ENCODE results near the gene CASZ1. TPM values are rescaled to one million over a fixed set of nuclear protein-coding genes. Genes with fewer than 3 reads are reported as not detected.

The CASZ1 gene
- total RNA-seq, 1 donor from 2014 or later, result 58.2 TPM

GRCh38 chr1:10686404-10687040 is 109.9 kb downstream of the CASZ1 start:
- intact Hi-C loops (cut with DNase I), result no loop called here
- DNase-seq (ENCODE audit: missing footprints) (no peak), ATAC-seq (no peak)

DNA sequence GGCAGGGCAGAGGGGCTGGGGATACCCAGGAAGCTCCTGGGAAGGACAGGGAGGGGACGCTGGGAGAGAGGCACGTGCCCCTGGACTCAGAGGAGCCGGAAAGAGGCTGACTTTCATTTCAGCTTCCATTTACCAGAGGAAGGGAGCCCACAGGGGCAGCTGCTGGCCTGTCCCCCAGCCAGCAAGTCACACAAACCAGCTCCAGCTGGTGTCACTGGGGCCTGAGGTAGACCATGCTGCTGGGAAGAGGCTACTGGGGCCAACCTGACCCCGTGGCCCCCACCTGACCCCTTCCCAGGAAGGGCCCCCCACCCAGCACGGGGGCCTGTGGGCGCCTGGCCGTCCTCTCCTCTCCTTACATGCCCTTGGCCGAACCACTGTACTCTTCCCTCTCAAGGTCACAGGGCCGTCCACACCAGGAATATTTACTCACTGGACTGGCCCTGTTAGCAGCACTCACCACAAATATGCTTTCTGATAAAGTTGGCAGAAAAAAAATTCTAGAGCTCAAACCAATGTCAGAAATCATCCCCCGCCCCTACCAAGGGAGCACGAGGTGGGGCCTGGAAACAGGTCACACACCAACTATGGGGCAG is 110.5 kb downstream of the CASZ1 start:
- intact Hi-C loops (cut with DNase I), result no loop called here
- DNase-seq (ENCODE audit: missing footprints), result no peak
- peak; percentile 66 for ATAC-seq

- ATAC-seq (no peak), DNase-seq (ENCODE audit: missing footprints) (no peak)
- intact Hi-C loops (cut with DNase I), result no loop called here
Measured at GRCh38 chr1:10685196-10685807, 111.1 kb downstream of the CASZ1 start.

- no peak for DNase-seq (ENCODE audit: missing footprints)
- no peak for ATAC-seq
- intact Hi-C loops (cut with DNase I), result loop anchor here (5.0 kb wide), 1 partner anchor 38 kb away; no protein-coding TSS in a partner anchor
Measured at GRCh38 chr1:10684221-10684620, 112.2 kb downstream of the CASZ1 start.

- ATAC-seq (no peak), DNase-seq (ENCODE audit: missing footprints) (no peak)
- intact Hi-C loops (cut with DNase I), result loop anchor here (5.0 kb wide), 1 partner anchor 40 kb away; no protein-coding TSS in a partner anchor
Measured at GRCh38 chr1:10682449-10683309, 113.8 kb downstream of the CASZ1 start.

DNA sequence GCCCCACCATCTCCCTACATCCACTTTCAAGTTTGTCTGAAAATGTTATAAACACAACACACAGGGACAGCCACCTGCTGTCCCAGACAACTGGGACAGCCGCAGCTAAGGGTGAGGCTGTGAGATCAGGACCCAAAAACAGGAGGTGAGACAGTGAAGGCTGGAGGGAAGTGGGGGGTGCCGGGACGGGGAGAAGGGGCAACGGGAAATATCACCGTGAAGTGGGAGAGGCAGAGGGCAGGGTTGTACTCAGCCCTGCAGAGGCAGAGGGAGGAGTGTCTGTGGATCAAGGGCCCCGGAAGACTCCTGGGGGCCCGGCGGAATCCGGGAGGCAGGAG is 114.4 kb downstream of the CASZ1 start:
- no peak for ATAC-seq
- intact Hi-C loops (cut with DNase I), result loop anchor here (5.0 kb wide), 1 partner anchor 40 kb away; no protein-coding TSS in a partner anchor
- DNase-seq (ENCODE audit: missing footprints), result no peak

DNA sequence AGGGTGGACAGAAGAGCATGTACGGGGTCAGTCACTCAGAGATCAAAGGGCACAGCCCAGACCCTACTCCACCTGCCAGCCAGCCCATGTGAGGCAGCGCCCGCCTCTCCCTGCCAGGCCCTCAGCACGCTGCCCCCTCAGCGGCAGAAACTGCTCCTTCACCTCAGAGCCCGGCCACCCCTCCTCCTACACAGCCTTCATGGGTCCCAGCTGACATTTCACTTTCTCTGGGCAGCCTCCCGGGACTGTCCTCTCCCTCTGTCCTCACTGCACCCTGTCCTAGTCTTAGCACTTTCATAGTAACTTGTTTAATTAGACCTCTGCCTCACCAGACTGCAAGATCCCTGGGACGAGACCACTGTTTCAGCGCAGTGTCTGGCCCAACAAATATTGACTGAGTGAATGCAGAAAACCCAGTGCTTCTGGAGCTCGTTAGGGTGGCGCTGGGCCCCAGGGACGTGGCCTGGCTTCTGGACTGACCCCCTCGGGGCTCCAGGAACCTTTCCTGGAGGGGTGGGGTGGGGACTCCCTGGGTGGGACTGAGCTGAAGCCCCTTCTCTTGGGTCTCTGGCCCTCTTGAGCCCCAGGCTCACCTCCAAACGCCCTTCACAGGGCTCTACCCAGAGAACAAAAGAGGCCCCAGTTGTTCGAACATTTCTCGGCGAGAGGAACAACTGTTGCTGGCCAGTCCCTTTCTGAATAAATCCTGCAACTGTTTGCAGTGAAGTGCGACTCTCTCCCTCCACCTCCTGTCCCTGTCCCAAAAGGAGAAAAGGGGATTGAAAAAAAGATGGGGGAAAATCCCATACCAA is 114.9 kb downstream of the CASZ1 start:
- no peak for ATAC-seq
- no peak for DNase-seq (ENCODE audit: missing footprints)
- intact Hi-C loops (cut with DNase I), result loop anchor here (5.0 kb wide), 1 partner anchor 41 kb away; no protein-coding TSS in a partner anchor

DNA sequence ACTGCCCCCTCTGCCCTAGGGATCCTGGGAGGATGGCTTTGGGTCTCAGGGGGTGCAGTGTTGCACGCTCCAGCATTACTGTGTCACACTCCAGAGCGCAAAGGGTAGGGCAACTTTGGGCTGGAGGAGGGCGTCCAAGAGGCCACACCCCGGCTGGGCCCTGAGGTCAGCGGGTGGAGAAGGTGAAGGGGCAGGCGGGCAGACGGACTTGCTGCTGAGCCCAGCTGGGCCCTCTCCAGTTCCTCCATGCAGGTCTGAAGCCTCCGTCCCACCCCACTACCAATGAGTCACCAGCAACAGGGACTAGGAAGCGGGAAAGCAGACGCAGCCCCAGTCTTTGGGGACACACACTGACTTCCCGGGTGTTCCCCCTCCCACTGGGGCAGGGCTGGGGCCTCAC is 116.0 kb downstream of the CASZ1 start:
- intact Hi-C loops (cut with DNase I), result loop anchor here (5.0 kb wide), 1 partner anchor 42 kb away; no protein-coding TSS in a partner anchor
- DNase-seq (ENCODE audit: missing footprints), result no peak
- no peak for ATAC-seq

GRCh38 chr1:10679496-10680220 is 116.8 kb downstream of the CASZ1 start:
- no peak for ATAC-seq
- no peak for DNase-seq (ENCODE audit: missing footprints)
- intact Hi-C loops (cut with DNase I), result loop anchor here (5.0 kb wide), 1 partner anchor 43 kb away; no protein-coding TSS in a partner anchor

- intact Hi-C loops (cut with DNase I), result no loop called here
- ATAC-seq, result no peak
- no peak for DNase-seq (ENCODE audit: missing footprints)
Measured at GRCh38 chr1:10678852-10679251, 117.6 kb downstream of the CASZ1 start.

DNA sequence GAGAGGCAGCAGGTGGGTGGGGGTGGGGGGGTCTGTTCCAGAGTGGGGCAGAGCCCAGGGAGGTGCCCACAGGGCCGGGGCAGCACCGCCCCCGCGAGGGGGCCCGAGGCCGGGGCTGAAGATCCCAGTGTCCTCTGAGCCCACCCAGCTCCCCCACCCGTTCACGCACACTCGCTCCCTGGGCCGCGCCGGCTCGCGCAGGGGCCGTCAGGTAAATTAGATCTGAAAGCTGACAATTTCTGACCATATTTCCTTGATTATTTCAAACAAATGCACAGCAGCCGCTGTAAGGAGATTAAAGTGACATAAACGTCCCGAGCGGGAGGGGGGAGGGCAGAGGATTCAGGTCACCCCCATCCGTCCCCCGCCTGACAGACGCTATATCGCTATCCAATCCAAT is 118.0 kb downstream of the CASZ1 start:
- ATAC-seq (no peak), DNase-seq (ENCODE audit: missing footprints) (no peak)
- intact Hi-C loops (cut with DNase I), result no loop called here

GRCh38 chr1:10677491-10678391 is 118.7 kb downstream of the CASZ1 start:
- ATAC-seq, result peak; percentile 33
- intact Hi-C loops (cut with DNase I), result no loop called here
- no peak for DNase-seq (ENCODE audit: missing footprints)

DNA sequence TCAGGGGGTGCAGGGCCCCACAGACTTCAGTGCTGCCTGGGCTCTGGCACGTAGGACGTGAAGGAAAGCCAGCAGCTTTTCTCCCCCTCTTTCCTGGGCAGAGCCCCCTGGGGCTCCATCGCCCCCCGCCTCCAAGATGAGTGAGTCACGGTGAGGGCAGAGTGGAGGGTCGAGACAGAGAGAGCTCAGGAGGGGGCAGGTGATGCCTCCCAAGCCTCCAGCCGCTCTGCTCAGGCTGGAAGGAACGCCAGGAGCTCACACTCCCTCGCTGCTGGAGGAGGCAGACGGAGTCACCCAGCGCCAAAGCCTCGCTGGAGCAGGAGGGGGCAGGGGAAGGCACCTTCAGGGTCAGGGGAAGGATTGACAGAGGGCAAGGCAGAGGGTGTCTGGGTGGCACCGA is 119.5 kb downstream of the CASZ1 start:
- intact Hi-C loops (cut with DNase I), result no loop called here
- DNase-seq (ENCODE audit: missing footprints), result no peak
- no peak for ATAC-seq

GRCh38 chr1:10675813-10676212 is 120.6 kb downstream of the CASZ1 start:
- DNase-seq (ENCODE audit: missing footprints) (no peak), ATAC-seq (no peak)
- intact Hi-C loops (cut with DNase I), result no loop called here

GRCh38 chr1:10674700-10675609 is 121.5 kb downstream of the CASZ1 start:
- no peak for ATAC-seq
- DNase-seq (ENCODE audit: missing footprints), result no peak
- intact Hi-C loops (cut with DNase I), result no loop called here

DNA sequence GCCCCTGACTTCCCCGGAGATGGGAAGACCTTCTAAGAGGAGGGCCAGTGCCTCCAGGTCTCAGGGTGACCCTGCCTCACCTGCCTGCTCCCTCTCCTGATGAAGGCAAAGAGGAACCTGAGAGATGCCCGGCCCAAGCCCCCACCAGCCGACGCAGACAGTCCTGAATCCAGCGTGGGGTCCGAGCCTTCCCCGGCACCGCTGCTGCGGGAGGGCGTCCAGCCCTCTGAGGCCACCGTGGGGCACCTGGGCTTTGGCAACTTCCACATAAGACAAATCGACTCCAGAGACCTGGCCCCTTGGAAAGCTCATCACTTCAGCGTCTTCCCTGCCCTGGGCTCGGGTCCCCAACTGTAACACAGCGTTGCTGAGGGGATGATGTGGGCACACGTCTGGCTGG is 122.2 kb downstream of the CASZ1 start:
- DNase-seq (ENCODE audit: missing footprints) (no peak), ATAC-seq (no peak)
- intact Hi-C loops (cut with DNase I), result no loop called here

Measured in Right ventricle myocardium inferior (tissue), 1 donor.